Measurements from ENCODE around the gene CCDC182. TPM values are rescaled to one million over a fixed set of nuclear protein-coding genes. Genes with fewer than 3 reads are reported as not detected.

CCDC182 gene
- total and polyA plus RNA-seq, 2 of the 13 experiments (the other 11 are each of a cell fraction or from before 2014, with no cell fraction given), result not detected

DNA sequence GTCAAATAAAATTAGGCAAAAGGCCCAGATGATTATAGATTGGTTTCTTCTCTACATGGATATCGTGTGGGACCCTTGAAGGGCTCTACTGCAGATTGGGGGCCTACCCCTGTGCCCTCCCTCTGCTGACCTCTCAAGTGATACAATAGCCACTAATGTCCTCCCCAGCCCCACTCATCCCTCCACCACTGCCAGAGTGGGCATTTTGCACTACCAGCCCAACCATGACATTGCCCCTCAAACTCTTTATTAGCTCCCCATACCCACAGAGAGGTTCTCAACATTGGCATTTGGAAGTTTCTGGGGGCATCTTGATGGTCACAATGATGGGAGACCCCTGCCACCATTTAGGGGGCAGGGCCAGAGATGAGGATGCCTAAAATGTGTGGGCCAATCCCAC lies 41.8 kb downstream of the CCDC182 start:
- no peak for DNase-seq (ENCODE audit: low spot score)

DNA sequence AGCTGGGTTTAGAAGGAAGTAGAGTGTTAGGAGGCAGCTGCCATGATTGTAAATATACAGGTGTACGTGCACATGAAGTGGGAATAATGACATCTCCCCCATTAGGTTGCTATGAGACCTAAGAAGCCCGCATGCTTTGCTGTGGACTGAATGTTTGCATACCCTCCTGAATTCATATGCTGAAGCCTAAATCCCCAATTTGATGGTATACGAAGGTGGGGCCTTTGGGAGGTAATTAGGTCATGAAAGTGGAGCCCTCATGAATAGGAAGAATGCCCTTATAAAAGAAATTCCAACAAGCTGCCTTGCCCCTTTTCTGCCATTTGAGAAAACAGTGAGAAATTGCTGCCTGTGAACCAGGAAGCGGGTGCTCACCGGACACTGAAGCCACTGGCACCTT lies 44.0 kb downstream of the CCDC182 start:
- intact Hi-C loops (cut with micrococcal nuclease; ENCODE audit: unreplicated experiment), result no loop called here
- no peaks in the 10 kb centered on the region for H3K9me3 ChIP-seq (ENCODE audit: low read length)
- H3K79me2 ChIP-seq (ENCODE audit: insufficient read depth, low read length), result no peaks in the 10 kb centered on the region
- BruUV-seq (replicated peaks), result no TSS peak
- no peak overlapping the region for H3K9ac ChIP-seq (ENCODE audit: insufficient read depth, low read depth, low read length)
- peaks cover 0 to 4% of the 10 kb centered on the region in 2 experiments; a peak in 1 of 5 replicates for H3K27me3 ChIP-seq (ENCODE audit: control insufficient read depth in 1 of 2, insufficient read depth in 2 of 2, low read length in 2 of 2)
- H3K36me3 ChIP-seq (replicated peaks in 1 of 2; ENCODE audit: control insufficient read depth in 1 of 2, insufficient read depth in 2 of 2, low read length in 2 of 2), result no peaks in the 10 kb centered on the region
- FAIRE-seq, result no peak
- DNase-seq (ENCODE audit: low spot score), result no peak
- H4K20me1 ChIP-seq (ENCODE audit: insufficient read depth, low read length), result no peaks in the 10 kb centered on the region
- no peak overlapping the region for H3K4me3 ChIP-seq (replicated peaks in 1 of 3; ENCODE audit: insufficient read depth in 1 of 3, low read depth in 2 of 3, low read length in 3 of 3)
- no peak overlapping the region for H3K4me2 ChIP-seq (ENCODE audit: low read depth, low read length)
- in situ Hi-C loops (cut with HindIII; ENCODE audit: extremely low pct_ligation_motif_present, low pct_unique_long_range_greater_than_20kb), result no loop called here
- ChIA-PET POLR2A (no interaction called here), CTCF (ENCODE audit: low intra/inter-chr PET ratio, low total read pairs) (no interaction called here)
- ATAC-seq, result no peak
- 69% methylated on average over 5 of the region's 5 CpGs for WGBS (ENCODE audit: low lambda C conversion rate)
- peaks cover 24% of the 10 kb centered on the region for H3K4me1 ChIP-seq (ENCODE audit: insufficient read depth, low read length)
- H2AFZ ChIP-seq (ENCODE audit: low read length), result no peak overlapping the region
- no peak overlapping the region for H3K27ac ChIP-seq (ENCODE audit: extremely low read length, insufficient read depth, low read length)
- TF ChIP-seq PCBP2 (optimal IDR thresholded peaks at IDR 0.05; ENCODE audit: low read depth, low read length, poor library complexity, severe bottlenecking) (no peak), ZNF543 (CRISPR knock-in tag; IDR thresholded peaks at IDR 0.05) (no peak), KDM5A (IDR thresholded peaks at IDR 0.05; ENCODE audit: borderline replicate concordance, low read length) (no peak), PHF8 (CRISPR knock-in tag; IDR thresholded peaks at IDR 0.05) (no peak), ZNF549 (CRISPR knock-in tag; IDR thresholded peaks at IDR 0.05) (no peak)
- TF ChIP-seq, protein P1, sequence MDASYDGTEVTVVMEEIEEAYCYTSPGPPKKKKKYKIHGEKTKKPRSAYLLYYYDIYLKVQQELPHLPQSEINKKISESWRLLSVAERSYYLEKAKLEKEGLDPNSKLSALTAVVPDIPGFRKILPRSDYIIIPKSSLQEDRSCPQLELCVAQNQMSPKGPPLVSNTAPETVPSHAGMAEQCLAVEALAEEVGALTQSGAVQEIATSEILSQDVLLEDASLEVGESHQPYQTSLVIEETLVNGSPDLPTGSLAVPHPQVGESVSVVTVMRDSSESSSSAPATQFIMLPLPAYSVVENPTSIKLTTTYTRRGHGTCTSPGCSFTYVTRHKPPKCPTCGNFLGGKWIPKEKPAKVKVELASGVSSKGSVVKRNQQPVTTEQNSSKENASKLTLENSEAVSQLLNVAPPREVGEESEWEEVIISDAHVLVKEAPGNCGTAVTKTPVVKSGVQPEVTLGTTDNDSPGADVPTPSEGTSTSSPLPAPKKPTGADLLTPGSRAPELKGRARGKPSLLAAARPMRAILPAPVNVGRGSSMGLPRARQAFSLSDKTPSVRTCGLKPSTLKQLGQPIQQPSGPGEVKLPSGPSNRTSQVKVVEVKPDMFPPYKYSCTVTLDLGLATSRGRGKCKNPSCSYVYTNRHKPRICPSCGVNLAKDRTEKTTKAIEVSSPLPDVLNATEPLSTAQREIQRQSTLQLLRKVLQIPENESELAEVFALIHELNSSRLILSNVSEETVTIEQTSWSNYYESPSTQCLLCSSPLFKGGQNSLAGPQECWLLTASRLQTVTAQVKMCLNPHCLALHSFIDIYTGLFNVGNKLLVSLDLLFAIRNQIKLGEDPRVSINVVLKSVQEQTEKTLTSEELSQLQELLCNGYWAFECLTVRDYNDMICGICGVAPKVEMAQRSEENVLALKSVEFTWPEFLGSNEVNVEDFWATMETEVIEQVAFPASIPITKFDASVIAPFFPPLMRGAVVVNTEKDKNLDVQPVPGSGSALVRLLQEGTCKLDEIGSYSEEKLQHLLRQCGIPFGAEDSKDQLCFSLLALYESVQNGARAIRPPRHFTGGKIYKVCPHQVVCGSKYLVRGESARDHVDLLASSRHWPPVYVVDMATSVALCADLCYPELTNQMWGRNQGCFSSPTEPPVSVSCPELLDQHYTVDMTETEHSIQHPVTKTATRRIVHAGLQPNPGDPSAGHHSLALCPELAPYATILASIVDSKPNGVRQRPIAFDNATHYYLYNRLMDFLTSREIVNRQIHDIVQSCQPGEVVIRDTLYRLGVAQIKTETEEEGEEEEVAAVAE (CRISPR knock-in tag; IDR thresholded peaks at IDR 0.05; ENCODE audit: borderline replicate concordance), result no peak

More for the DNA sequence above, 41.8 kb downstream of the CCDC182 start:
- Histone ChIP-seq H3K79me2 (ENCODE audit: insufficient read depth, low read length) (no peaks in the 10 kb centered on the region), H3K27me3 (ENCODE audit: control insufficient read depth in 1 of 2, insufficient read depth in 2 of 2, low read length in 2 of 2) (peaks cover 0 to 23% of the 10 kb centered on the region in 2 experiments; a peak in 4 of 5 replicates), H3K27ac (ENCODE audit: extremely low read length, insufficient read depth, low read length) (no peak overlapping the region), H2AFZ (ENCODE audit: low read length) (no peak overlapping the region), H4K20me1 (ENCODE audit: insufficient read depth, low read length) (no peaks in the 10 kb centered on the region), H3K4me3 (replicated peaks in 1 of 3; ENCODE audit: insufficient read depth in 1 of 3, low read depth in 2 of 3, low read length in 3 of 3) (no peak overlapping the region), H3K9me3 (ENCODE audit: low read length) (no peaks in the 10 kb centered on the region), H3K36me3 (replicated peaks in 1 of 2; ENCODE audit: control insufficient read depth in 1 of 2, insufficient read depth in 2 of 2, low read length in 2 of 2) (no peaks in the 10 kb centered on the region), H3K4me2 (ENCODE audit: low read depth, low read length) (no peak overlapping the region), H3K4me1 (ENCODE audit: insufficient read depth, low read length) (peaks cover 8% of the 10 kb centered on the region), H3K9ac (ENCODE audit: insufficient read depth, low read depth, low read length) (no peak overlapping the region)
- 8% methylated on average over 1 of the region's 1 CpG for WGBS (ENCODE audit: low lambda C conversion rate)
- in situ Hi-C loops (cut with HindIII; ENCODE audit: extremely low pct_ligation_motif_present, low pct_unique_long_range_greater_than_20kb), result no loop called here
- intact Hi-C loops (cut with micrococcal nuclease; ENCODE audit: unreplicated experiment), result no loop called here
- no TSS peak for BruUV-seq (replicated peaks)
- TF ChIP-seq ZNF709 (CRISPR knock-in tag; IDR thresholded peaks at IDR 0.05) (no peak), ZNF672 (CRISPR knock-in tag; IDR thresholded peaks at IDR 0.05) (no peak), FIP1L1 (IDR thresholded peaks at IDR 0.05; ENCODE audit: borderline replicate concordance, insufficient read depth, low read depth, low read length) (no peak)
- TF ChIP-seq, protein P2, sequence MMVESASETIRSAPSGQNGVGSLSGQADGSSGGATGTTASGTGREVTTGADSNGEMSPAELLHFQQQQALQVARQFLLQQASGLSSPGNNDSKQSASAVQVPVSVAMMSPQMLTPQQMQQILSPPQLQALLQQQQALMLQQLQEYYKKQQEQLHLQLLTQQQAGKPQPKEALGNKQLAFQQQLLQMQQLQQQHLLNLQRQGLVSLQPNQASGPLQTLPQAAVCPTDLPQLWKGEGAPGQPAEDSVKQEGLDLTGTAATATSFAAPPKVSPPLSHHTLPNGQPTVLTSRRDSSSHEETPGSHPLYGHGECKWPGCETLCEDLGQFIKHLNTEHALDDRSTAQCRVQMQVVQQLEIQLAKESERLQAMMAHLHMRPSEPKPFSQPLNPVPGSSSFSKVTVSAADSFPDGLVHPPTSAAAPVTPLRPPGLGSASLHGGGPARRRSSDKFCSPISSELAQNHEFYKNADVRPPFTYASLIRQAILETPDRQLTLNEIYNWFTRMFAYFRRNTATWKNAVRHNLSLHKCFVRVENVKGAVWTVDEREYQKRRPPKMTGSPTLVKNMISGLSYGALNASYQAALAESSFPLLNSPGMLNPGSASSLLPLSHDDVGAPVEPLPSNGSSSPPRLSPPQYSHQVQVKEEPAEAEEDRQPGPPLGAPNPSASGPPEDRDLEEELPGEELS (CRISPR knock-in tag; IDR thresholded peaks at IDR 0.05), result no peak
- TF ChIP-seq, protein P3, sequence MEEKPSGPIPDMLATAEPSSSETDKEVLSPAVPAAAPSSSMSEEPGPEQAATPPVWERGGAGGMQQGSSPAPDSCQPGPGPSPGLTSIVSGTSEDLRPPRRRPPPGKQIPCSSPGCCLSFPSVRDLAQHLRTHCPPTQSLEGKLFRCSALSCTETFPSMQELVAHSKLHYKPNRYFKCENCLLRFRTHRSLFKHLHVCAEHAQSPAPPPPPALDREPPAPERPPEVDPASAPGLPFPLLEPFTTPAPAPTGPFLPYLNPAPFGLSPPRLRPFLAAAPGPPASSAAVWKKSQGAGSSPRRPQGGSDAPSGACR (CRISPR knock-in tag; IDR thresholded peaks at IDR 0.05), result no peak
- ATAC-seq (no peak), FAIRE-seq (no peak)
- POLR2A ChIA-PET, result no interaction called here
- CTCF ChIA-PET (ENCODE audit: low intra/inter-chr PET ratio, low total read pairs), result no interaction called here

Data from HepG2 (cell line).